Type B pancreatic cell (in vitro differentiated cells): ENCODE data around the gene CABP7. TPM values are rescaled to one million over a fixed set of nuclear protein-coding genes. Genes with fewer than 3 reads are reported as not detected.

Experiments
- DNase-seq: peaks from one replicate; pipeline ENCODE4 v3.0.0; 2021; ENCODE audit warnings: mixed read lengths; ENCODE audit not compliant: unreplicated experiment; ENCODE audit errors: extremely low spot score
- H3K27ac Mint-ChIP-seq: 2 replicates; pipeline ENCODE4 v1.8.0; 2021; ENCODE audit warnings: mild to moderate bottlenecking, mixed read lengths
- H3K27me3 Mint-ChIP-seq: 2 replicates; pipeline ENCODE4 v1.8.0; 2021; ENCODE audit warnings: mixed read lengths
- H3K36me3 Mint-ChIP-seq: 2 replicates; pipeline ENCODE4 v1.8.0; 2021; ENCODE audit warnings: mixed read lengths
- H3K4me1 Mint-ChIP-seq: one replicate; pipeline ENCODE4 v1.8.0; 2021; ENCODE audit warnings: mixed read lengths; ENCODE audit not compliant: unreplicated experiment
- H3K4me3 Mint-ChIP-seq: 2 replicates; pipeline ENCODE4 v1.8.0; 2021; ENCODE audit warnings: mild to moderate bottlenecking, mixed read lengths
- H3K9me3 Mint-ChIP-seq: 2 replicates; pipeline ENCODE4 v1.8.0; 2021; ENCODE audit warnings: mixed read lengths
- total RNA-seq: library from RNA; stranded (reverse); gene quantifications from 2 replicates; pipeline ENCODE4 v1.2.1, GENCODE V29; 2021; ENCODE audit warnings: low replicate concordance
- TF ChIP-seq, protein P1 (sequence below): fragments of 200-600 bp; sonication (generic); conservative IDR thresholded peaks from 2 replicates; pipeline ENCODE4 v1.5.0; 2021; ENCODE audit warnings: antibody characterized with exemption, mild to moderate bottlenecking

Gene CABP7
- total RNA-seq, 1 donor from 2014 or later = 1.7 TPM

DNA sequence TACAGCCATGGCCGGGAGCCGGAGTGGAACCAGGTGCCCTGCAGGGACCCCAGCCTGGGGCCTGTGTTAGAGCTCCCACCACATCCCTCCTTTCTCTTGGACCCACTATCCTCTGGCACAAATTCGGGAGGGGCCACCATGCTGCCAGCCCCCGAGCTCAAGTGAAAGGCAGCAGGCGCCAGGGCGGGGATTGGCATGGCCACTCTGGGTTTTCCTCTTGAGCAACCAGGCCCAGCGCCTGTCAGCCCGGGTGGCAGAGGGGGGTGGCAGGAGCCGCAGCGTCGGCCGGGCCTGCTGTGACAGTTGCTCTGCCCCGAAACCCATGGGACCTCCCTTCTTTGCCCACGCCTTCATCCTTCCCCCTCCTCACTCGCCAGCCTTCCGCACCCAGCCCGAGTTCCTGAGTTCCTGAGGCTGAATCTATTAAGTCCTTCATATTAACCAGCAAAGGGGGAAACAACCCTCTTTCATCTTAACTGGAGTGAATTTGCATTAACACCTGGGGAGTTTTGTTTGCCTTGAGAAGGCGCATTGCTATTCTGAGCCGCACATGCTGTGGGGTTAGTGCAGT, 16.8 kb upstream of the CABP7 start:
- Mint-ChIP-seq H3K4me3 (peak overlapping the region; percentile 12), H3K27me3 (peaks cover 45% of the 10 kb centered on the region), H3K9me3 (no peaks in the 10 kb centered on the region), H3K27ac (no peak overlapping the region), H3K4me1 (peaks cover 36% of the 10 kb centered on the region), H3K36me3 (no peaks in the 10 kb centered on the region)
- no peak for DNase-seq
- TF ChIP-seq, protein P1, sequence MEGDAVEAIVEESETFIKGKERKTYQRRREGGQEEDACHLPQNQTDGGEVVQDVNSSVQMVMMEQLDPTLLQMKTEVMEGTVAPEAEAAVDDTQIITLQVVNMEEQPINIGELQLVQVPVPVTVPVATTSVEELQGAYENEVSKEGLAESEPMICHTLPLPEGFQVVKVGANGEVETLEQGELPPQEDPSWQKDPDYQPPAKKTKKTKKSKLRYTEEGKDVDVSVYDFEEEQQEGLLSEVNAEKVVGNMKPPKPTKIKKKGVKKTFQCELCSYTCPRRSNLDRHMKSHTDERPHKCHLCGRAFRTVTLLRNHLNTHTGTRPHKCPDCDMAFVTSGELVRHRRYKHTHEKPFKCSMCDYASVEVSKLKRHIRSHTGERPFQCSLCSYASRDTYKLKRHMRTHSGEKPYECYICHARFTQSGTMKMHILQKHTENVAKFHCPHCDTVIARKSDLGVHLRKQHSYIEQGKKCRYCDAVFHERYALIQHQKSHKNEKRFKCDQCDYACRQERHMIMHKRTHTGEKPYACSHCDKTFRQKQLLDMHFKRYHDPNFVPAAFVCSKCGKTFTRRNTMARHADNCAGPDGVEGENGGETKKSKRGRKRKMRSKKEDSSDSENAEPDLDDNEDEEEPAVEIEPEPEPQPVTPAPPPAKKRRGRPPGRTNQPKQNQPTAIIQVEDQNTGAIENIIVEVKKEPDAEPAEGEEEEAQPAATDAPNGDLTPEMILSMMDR = no peak

DNA sequence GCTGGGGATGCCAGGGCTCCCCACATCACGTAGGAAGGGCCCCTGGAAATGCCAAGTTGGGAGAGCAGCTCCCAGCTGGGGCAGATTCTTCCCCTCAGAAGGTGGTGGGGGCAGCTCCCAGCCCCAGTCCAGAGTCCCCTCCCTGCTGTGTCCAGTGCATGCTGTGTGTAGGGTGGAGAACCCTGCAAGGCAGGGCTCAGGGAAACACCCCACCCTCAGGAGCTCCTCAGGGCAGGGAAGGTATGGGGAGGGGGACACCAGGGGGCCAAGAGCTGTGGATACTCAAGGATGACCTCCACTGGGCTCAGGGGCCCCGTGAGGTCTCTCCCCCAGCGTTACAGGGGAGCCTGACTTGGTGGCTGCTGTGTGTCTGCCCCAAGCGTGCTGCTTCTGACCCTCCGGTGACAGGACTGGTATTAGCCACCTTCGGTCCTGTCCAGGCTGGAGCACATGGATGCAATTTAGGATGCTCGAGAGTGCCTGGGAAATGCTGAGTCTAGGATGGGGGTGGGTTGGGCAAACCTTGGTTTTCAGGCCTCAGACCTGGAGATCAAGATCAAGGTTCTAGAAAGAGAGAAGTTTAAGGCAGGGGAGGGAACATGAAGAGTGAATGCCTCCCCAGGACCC, 16.1 kb upstream of the CABP7 start:
- Mint-ChIP-seq H3K36me3 (no peaks in the 10 kb centered on the region), H3K27me3 (peaks cover 50% of the 10 kb centered on the region), H3K4me1 (peaks cover 33% of the 10 kb centered on the region), H3K27ac (no peak overlapping the region), H3K4me3 (no peak overlapping the region), H3K9me3 (no peaks in the 10 kb centered on the region)
- no peak for DNase-seq
- TF ChIP-seq, protein P1 = no peak

DNA sequence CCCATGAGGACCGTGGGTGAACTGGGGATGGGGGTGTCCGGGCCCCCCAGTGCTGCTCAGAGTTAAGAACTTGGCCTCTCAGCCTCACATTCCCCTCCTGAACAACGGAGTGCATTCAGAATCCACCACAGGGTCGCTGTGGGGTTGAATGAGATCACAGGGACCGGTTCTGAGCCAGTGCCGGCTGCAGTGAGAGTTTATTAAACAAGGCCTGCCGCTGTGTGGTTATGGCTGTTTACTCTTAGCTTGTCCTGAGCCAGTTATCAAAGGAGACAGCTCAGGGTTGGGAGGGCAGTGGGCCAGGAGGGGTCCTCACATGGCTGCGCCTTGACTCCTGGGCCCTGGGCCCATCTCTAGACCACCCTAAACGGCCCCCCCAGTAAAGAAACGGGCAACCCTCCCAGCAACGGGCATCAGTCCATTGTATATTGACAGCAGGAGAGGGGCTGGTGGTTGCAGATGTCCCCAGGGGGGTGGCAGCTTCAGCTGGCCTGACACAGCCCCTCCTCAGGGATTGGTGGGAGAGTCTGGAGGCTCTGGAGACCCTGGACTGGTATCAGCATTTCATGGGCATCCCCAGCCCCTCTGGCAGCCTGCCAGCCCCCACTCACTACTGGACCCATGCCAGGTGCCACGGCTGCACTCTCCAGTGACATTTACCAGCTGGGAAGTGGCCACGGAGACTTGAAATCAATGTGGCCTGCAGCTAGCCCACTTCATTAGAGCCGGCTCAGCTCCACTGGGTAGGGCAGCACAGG, 15.1 kb upstream of the CABP7 start:
- Mint-ChIP-seq H3K4me1 (peaks cover 33% of the 10 kb centered on the region), H3K27me3 (peaks cover 53% of the 10 kb centered on the region), H3K4me3 (no peak overlapping the region), H3K36me3 (no peaks in the 10 kb centered on the region), H3K27ac (no peak overlapping the region), H3K9me3 (no peaks in the 10 kb centered on the region)
- TF ChIP-seq, protein P1 = no peak
- DNase-seq = no peak

DNA sequence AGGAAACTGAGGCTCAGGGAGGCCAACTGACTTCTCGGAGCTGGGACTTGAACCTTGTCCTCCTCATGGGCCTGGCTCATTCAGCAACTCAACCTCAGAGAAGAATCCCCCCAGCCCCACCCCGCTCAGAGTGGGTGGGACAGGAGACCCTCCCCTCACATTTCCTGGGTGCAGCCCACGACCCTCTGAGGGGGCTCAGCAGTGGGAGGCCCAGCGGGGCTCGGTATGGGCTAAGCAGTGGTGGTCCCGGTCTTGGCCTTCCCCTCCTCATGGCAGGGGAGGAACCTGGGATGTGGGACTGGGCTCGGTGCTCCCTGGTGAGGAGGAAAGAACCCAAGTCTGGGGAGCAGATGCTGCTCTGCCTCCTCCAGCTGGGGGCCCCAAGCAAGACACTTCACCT, 14.2 kb upstream of the CABP7 start:
- Mint-ChIP-seq H3K36me3 (no peaks in the 10 kb centered on the region), H3K27me3 (peaks cover 49% of the 10 kb centered on the region)
- TF ChIP-seq, protein P1 = no peak

DNA sequence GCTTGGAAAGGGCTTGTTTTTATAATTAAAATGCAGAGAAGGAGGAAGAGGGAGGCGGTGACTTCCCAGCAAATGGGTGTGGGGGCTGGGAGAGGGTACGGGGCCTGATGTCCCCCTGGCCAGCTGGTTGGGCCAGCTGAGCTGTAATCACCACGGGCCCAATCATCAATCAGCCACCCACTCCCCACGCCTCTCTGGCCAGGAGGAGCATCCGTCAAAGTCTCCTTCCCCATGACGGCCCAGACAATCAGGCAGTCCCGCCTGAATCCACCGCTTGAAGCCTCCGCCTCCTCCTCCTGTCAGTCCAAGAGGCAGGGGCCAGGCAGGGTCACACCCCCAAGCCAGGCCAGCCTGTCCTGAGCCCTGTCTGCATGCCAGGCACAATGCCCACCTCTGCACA, 13.3 kb upstream of the CABP7 start:
- Mint-ChIP-seq H3K4me1 (peaks cover 26% of the 10 kb centered on the region), H3K27me3 (peaks cover 42% of the 10 kb centered on the region), H3K36me3 (no peaks in the 10 kb centered on the region), H3K4me3 (no peak overlapping the region), H3K27ac (no peak overlapping the region), H3K9me3 (no peaks in the 10 kb centered on the region)
- TF ChIP-seq, protein P1 = no peak
- no peak for DNase-seq

More for the DNA sequence above, 14.2 kb upstream of the CABP7 start:
- Mint-ChIP-seq H3K9me3 (no peaks in the 10 kb centered on the region), H3K27ac (no peak overlapping the region), H3K4me1 (peaks cover 33% of the 10 kb centered on the region), H3K4me3 (no peak overlapping the region)
- no peak for DNase-seq
